ENCODE measurements around the gene P2RY8.

- TF ChIP-seq CTCF (conservative IDR thresholded peaks at IDR 0.05; ENCODE audit: low read depth, low read length) (no peak), MAZ (IDR thresholded peaks at IDR 0.05; ENCODE audit: borderline replicate concordance, low read depth, low read length) (no peak), POLR2A (IDR thresholded peaks at IDR 0.05; ENCODE audit: low read depth, low read length) (no peak), SMC3 (IDR thresholded peaks at IDR 0.05; ENCODE audit: low read depth, low read length) (no peak)
Measured at GRCh38 chrX:1451661-1452515, 85.1 kb downstream of the P2RY8 start.
